Mononuclear cell (primary cell): ENCODE data around the gene PURA. TPM values are rescaled to one million over a fixed set of nuclear protein-coding genes. Genes with fewer than 3 reads are reported as not detected.

Experiments used
- H3K27me3 ChIP-seq: 2 replicates; pipeline ENCODE4 v1.6.0; 2011; ENCODE audit warnings: low read length, control low read depth; ENCODE audit not compliant: insufficient read depth
- H3K4me1 ChIP-seq: 2 replicates; pipeline ENCODE4 v1.5.1; 2011; ENCODE audit warnings: mild to moderate bottlenecking, low read length, control low read depth; ENCODE audit not compliant: insufficient read depth
- H3K4me3 ChIP-seq: 2 replicates; pipeline ENCODE4 v1.5.1; 2011; ENCODE audit warnings: mild to moderate bottlenecking, low read length, moderate library complexity
- H3K9me3 ChIP-seq: 2 replicates; pipeline ENCODE4 v1.5.1; 2011; ENCODE audit warnings: low read depth, mild to moderate bottlenecking, control low read depth, low read length
- total RNA-seq: library from RNA; depleted of rRNA; stranded (reverse); fragments of >200 nt; gene quantifications from one replicate; pipeline ENCODE4 v1.2.3, GENCODE V29; 2012

The PURA gene
- total RNA-seq, 1 donor: 6.5 TPM

DNA sequence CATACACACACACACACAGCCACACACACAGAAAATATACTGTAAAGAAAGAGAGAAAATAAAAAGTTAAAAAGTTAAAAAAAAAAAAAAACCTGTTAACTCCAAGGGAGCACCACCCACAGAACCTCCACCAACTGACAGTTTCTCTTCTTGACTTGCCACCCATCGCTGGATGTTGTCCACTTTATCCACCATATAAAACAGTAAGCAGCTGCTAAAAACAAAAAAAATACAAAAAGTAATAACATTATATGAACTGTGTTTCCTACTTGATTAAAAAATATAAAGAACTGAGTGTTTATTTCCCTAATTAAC is 1.2 kb downstream of the PURA start:
- peak overlapping the region; percentile 69 for H3K4me3 ChIP-seq
- peaks cover 30% of the 10 kb centered on the region for H3K4me1 ChIP-seq
- H3K9me3 ChIP-seq: no peaks in the 10 kb centered on the region
- H3K27me3 ChIP-seq: peaks cover 24% of the 10 kb centered on the region

DNA sequence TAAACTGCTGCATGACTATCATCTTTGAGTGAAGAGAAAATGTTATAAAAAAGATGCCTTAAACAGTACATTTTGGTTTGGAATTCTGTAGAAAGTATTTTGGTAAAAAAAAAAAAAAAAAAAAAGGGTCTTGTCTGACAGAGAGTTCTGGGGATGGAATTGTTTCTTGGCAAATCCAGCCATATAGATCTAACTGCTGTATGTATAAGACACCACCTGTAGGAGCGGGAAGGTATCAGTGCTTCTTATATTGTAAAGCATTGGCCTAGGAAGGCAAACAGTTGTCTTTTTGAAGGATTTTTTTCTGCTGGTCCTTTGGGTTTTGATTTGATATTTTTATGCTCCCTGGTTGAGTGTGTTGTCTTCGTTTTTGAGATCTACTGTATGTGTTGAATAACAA is 2.8 kb downstream of the PURA start:
- no peaks in the 10 kb centered on the region for H3K9me3 ChIP-seq
- peaks cover 10% of the 10 kb centered on the region for H3K27me3 ChIP-seq
- no peak overlapping the region for H3K4me3 ChIP-seq
- H3K4me1 ChIP-seq: peaks cover 25% of the 10 kb centered on the region

DNA sequence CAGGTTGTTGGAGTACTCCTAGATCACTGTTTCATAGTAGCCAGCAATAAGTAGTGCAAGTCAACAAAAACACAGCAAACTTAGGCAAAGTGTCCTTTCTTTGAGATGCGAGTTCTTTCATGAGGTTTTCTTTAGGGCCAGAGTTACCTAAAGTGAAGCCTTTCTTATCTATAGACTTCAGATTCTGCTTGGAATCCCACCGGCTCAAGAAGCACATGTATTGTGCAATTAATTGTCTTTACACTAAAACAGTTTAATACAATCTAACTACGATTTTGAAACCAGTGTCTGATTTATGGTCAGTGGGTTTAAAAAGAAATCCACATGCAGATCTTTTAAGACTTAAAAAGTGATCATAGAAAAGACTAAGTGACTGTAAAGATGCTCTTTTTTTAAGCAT is 3.6 kb downstream of the PURA start:
- Histone ChIP-seq H3K4me3 (no peak overlapping the region), H3K4me1 (peaks cover 17% of the 10 kb centered on the region), H3K9me3 (no peaks in the 10 kb centered on the region), H3K27me3 (peaks cover 2% of the 10 kb centered on the region)

DNA sequence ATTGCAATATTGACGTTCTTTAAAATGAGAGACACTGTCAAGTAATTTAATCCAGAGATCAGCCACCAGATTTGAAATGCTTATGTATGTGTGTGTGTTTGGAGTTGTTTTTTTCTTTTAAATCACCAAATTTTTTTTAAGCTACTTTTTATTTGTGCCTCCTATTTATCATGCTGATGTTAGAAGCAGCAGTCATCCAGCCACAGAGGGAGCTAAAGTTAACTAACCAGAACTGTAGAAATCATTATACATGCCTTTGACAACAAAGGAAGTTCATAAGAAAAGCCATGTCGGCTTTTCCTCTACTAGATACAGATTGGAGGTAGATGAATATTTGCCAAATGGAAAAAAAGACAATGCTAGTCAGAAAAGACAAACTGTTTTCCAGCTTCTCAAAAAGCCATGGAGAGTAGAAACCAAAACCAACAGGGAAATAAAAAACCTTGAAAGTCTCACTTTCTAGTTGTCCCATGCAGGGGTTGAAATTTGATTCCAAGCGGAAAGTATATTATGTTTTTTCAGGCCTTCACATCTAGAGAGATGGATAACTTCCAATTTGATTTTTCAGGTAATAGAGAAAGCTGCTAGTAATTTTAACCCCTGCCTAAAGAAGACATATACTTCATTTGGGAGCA is 4.5 kb downstream of the PURA start:
- Histone ChIP-seq H3K4me3 (no peak overlapping the region), H3K27me3 (no peaks in the 10 kb centered on the region), H3K9me3 (no peaks in the 10 kb centered on the region), H3K4me1 (peaks cover 9% of the 10 kb centered on the region)

DNA sequence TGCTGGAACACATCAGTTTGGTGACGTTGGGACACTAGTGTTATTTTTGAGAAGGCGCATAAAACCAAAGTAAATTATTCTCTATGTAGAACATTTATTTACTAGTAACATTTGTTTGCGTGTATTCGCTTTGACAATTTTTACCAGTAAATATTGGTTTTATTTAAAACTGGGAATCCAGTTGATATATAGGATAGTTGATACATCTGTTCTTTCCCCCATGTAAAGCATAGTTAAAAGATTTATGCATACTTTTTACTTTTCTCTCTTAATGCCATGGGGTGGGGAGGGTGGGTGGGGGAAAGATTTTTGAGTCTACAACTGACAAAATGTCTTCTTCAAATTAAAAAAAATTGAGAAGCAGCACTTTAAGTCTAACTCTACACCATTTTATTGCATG is 11.7 kb downstream of the PURA start, which contains the start of gene IGIP:
TSS of gene IGIP (plus strand) at position 301 of the 400 bp plus-strand sequence. CDS start 2,540 bp downstream, outside the sequence.
- no peak within 1 kb of the TSS for H3K4me3 ChIP-seq
- H3K27me3 ChIP-seq: no peaks in the 10 kb centered on the region
- no peaks in the 10 kb centered on the region for H3K9me3 ChIP-seq
- no peaks in the 10 kb centered on the region for H3K4me1 ChIP-seq

DNA sequence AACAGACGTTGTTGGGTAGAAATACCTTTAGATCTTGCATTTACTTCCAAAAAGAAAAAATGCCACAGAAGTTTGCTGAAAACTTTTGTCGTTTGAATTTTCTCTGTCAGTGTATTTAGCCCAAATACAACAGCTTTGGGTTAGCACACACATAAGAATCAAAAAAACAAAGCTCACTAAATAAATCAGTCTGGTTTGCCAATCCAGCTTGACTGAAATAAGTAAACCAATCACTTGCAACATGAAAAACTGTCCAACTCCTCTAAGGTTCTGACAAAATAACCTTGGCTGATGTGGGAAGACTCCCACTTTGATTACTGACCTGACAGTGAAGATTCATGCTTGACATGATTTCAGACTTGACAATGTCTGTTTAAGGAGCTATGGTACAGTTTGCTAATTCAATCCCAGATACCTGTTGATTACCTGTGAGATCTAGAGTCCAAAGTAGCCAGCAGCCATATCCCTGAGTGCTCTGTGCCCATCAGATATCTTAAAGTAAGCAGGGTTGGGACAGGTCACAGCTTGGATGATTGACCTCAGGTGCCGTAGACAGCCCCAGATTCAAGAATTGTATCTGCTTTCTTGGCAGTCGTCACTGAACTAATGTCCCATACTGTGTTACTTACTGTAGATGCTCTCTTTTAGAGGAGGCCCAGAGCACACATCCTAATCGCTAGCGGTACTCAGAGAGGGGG is 12.6 kb downstream of the PURA start:
- Histone ChIP-seq H3K27me3 (no peaks in the 10 kb centered on the region), H3K9me3 (no peaks in the 10 kb centered on the region), H3K4me3 (no peak overlapping the region), H3K4me1 (peaks cover 4% of the 10 kb centered on the region)

DNA sequence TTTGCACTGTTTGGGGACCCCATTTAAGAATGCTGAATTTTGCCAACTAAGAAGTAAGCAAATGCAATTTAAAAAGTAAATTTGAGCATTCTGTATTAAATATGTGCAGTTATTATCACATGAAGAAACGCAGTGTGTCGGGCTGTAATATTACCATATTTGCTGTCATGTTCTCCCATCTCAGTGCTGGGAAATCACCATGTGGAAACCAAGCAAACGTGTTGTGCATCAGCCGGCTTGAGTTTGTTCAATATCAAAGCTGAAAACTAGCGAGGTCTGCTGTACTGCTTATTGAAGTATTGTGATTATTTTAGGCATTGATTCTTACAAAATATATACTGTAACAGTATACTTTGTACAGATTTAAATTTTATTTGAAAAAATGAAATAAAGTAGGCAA is 14.5 kb downstream of the PURA start:
- H3K9me3 ChIP-seq: no peaks in the 10 kb centered on the region
- H3K4me3 ChIP-seq: no peak overlapping the region
- H3K4me1 ChIP-seq: peaks cover 23% of the 10 kb centered on the region
- no peaks in the 10 kb centered on the region for H3K27me3 ChIP-seq

DNA sequence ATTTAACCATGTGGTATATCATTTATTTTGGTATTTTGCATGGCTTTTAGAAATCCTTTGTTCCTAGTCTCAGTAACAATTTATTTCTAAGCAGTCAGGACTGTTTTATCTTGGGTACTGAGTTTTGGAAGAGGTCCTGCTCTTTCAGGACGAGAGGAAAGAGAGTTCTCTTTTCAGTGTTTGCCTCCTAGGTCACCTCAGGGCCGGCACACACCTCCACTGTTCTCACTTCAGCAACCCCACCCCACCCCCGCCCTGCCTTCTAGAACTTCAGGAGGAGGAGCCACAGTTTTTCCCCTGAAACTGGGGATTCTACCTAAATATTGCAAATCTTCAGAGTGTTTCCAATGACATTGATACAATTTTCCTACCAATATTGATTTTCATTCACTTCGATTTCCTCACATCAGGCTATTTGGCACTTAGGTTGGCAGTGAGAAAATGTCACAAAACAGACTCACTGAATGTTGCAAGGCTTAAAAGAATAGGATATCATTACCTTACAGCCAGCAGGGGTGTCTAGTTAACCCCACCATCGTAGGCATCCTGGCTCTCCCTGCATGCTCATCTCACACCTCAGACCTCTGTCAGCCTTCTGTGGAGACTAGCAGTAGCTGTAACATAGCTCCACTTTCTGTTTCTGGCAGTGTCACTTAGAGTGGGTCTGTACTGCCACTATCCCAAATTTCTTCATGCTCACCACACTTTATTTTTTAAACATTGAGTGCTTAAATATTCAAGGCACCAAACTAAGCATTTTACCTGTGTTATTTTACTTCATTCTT is 17.2 kb downstream of the PURA start:
- no peak overlapping the region for H3K4me3 ChIP-seq
- peaks cover 30% of the 10 kb centered on the region for H3K4me1 ChIP-seq
- no peaks in the 10 kb centered on the region for H3K9me3 ChIP-seq
- no peaks in the 10 kb centered on the region for H3K27me3 ChIP-seq

- peaks cover 30% of the 10 kb centered on the region for H3K4me1 ChIP-seq
- H3K27me3 ChIP-seq: no peaks in the 10 kb centered on the region
- no peaks in the 10 kb centered on the region for H3K9me3 ChIP-seq
- no peak overlapping the region for H3K4me3 ChIP-seq
Measured at GRCh38 chr5:140131967-140132409, 18.1 kb downstream of the PURA start.

DNA sequence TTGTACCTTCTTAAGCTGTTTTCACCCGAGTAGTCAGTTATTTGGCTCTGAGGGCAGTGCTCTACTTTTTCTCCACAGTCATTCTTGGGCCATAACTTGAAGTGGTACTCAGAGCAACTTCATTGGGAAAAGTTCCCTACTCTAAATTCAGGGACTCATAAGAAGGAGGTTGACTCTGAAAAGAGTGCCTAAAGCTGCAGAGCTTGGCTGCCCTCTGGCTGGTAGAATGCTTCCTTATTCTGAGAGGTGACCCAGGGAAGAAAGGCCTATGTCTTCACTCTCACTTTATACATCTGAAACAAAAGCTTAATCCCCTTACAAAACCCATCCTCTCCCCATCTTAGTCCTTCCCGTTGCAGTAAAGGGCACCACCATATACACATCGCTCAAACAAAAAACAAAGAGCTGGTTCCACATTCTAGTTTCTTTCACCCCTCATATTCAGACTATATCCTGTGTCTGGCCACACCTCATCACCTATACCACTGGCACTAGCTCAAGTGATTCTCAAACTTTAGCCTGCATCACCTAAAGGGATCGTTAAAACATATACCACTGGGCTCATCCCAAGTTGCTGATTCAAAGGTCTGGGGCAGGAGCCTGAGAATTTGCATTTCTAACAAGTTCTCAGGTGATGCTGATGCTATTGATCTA is 19.7 kb downstream of the PURA start:
- Histone ChIP-seq H3K9me3 (no peaks in the 10 kb centered on the region), H3K4me1 (peaks cover 30% of the 10 kb centered on the region), H3K27me3 (no peaks in the 10 kb centered on the region), H3K4me3 (no peak overlapping the region)

GRCh38 chr5:140134277-140134935 is 20.5 kb downstream of the PURA start:
- no peaks in the 10 kb centered on the region for H3K27me3 ChIP-seq
- H3K9me3 ChIP-seq: no peaks in the 10 kb centered on the region
- H3K4me3 ChIP-seq: no peak overlapping the region
- peaks cover 30% of the 10 kb centered on the region for H3K4me1 ChIP-seq

GRCh38 chr5:140135127-140135526 is 21.2 kb downstream of the PURA start:
- Histone ChIP-seq H3K9me3 (no peaks in the 10 kb centered on the region), H3K4me3 (no peak overlapping the region), H3K4me1 (peaks cover 30% of the 10 kb centered on the region), H3K27me3 (no peaks in the 10 kb centered on the region)

DNA sequence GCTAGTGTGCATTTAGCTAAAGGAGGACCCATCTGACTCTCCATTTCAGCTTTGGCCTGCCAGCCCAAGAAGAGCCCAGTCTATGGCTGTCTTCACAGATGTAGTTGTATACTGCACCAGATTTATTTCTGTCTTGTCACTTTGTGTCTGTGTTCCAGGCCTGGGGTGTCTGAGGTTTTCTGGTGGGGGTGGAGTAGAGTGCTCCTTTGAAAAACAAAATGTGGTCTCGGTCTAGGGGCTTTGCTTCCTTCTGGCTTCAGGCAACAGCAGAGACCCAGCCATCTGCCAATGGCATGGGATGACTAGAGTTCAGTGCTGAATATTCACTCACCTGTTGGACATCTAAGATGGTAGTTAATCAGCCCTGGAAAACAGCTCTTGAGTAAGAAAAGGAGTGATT is 22.7 kb downstream of the PURA start:
- Histone ChIP-seq H3K4me1 (peaks cover 25% of the 10 kb centered on the region), H3K9me3 (no peaks in the 10 kb centered on the region), H3K4me3 (no peak overlapping the region), H3K27me3 (no peaks in the 10 kb centered on the region)

DNA sequence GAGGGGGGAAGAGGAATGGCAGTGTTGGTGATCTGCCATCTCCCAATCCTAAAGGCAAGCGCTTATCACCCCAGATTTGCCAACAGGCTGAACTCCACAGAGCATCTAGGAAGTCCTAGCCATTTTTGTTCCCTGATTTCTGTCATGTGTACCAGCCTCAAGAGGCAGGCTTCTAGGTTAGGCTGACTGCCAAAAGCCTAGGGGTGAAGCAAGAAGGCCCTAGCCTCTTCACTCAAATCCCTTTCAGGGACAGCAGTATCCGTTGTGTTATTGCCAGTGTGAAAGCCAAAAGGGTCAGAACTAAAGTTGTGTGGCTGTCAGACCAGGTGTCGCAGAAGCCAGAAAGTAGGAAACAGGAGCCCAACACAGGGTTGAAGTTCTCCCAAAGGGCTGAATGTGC is 26.5 kb downstream of the PURA start:
- Histone ChIP-seq H3K4me1 (peaks cover 3% of the 10 kb centered on the region), H3K9me3 (no peaks in the 10 kb centered on the region), H3K27me3 (peaks cover 6% of the 10 kb centered on the region), H3K4me3 (no peak overlapping the region)

DNA sequence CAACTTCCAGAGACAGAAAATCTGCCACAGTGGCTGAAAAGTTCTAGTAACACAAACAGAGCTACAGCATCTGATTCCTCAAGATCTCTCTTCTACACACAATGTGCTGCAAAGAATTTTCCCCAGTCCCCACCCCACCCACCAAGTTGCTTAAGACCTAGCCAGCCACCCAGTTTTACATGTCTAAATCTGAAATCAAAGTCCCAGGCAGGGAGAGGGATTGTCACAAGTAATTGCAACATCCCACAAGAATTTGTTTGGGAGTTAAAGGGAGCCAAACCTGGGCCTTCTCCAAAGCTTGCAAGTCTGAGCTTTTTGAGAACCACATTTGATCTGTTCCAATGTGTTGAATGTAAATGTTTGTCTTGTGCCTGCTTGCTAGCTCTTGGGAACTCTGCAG is 27.3 kb downstream of the PURA start:
- Histone ChIP-seq H3K4me1 (peaks cover 11% of the 10 kb centered on the region), H3K27me3 (peaks cover 13% of the 10 kb centered on the region), H3K4me3 (no peak overlapping the region), H3K9me3 (no peaks in the 10 kb centered on the region)
